ENCODE data around the gene NBEA. TPM values are rescaled to one million over a fixed set of nuclear protein-coding genes. Genes with fewer than 3 reads are reported as not detected.
"Not testable (repeated sequence)": the region's sequence is repeated elsewhere in the genome, so short reads cannot be mapped to it uniquely, and the experiment has no call there.

The NBEA gene
- total RNA-seq, 2 experiments from 2014 or later: 0.12 to 0.23 TPM

DNA sequence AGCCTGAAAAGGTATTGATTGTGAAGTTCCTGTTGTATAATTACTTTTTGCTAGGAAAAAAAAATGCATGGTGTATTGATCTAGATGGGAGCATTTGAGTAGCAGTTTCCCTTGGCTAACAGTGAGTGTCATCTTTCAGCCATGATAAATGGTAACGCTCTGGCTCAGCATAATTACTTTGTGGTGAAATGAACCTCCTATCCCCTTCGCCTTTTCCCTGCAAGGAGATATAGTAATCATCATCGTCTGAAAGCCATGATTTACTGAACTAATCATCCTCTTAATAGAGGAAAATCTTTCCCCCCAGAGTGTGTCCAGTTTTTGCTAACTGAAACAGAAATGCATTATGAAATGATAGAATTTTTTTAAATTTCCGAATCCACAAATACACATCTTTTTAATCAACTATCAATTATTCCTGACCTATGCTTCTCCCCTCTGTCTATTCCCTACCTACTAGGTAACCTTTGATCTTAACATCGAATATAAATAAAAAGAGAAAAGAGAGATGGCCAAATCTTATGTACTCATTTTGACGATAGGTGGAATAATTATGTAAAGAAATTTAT, 445.7 kb downstream of the NBEA start:
- peaks cover 2% of the 10 kb centered on the region for H3K9me3 Mint-ChIP-seq (ENCODE audit: low read depth)
- no peaks in the 10 kb centered on the region for H3K36me3 Mint-ChIP-seq
- no peaks in the 10 kb centered on the region for H3K27me3 Mint-ChIP-seq
- no peaks in the 10 kb centered on the region for H3K4me1 Mint-ChIP-seq
- no peak overlapping the region for H3K27ac Mint-ChIP-seq
- DNase-seq: no peak
- ATAC-seq: no peak
- CTCF ChIA-PET: no interaction called here
- H3K4me3 Mint-ChIP-seq: no peak overlapping the region

DNA sequence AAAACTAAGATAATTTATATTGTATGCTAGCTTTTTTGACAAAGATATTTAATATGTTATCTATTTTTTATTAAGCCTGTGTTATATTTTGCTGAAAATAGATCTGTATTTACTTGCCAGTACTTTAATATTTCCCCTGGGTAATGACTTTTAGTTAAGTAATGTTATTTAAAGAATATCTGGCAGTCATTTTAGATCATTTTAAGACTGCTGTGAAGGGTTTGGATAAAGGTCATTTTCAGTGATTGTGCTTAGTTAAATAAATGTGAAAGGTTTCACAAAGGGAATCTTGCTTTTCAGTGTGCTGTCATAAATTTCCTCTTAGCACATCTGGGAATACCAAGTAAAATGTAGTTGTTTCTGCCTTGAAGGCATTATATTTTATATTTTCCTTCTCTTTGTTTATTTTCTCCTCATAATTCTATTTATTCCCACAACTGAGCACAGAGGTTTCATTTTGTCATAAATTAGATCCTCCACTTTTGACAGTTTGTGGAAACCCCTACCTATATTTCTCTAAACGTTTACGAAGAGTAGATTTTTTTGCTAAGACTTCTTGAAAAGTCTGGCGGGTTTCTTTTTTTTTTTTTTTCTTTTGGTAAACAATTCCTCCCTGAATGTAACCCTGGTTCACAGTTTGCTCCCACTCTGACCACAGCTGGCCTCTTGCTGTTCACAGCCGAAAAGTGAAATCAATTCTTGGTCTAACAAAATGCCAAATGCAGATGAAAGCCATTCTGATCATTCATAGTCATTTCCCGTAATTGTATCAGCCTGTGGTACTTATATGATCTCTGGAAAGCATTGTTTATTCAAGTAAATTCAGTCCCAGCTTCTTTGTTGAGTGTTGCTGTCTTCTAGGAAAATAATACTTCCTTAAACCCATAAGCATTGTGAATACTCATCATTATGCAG, 446.6 kb downstream of the NBEA start:
- H3K27me3 Mint-ChIP-seq: no peaks in the 10 kb centered on the region
- CTCF ChIA-PET: no interaction called here
- no peak overlapping the region for H3K27ac Mint-ChIP-seq
- DNase-seq: no peak
- no peak overlapping the region for H3K4me3 Mint-ChIP-seq
- no peaks in the 10 kb centered on the region for H3K36me3 Mint-ChIP-seq
- peaks cover 2% of the 10 kb centered on the region for H3K9me3 Mint-ChIP-seq (ENCODE audit: low read depth)
- H3K4me1 Mint-ChIP-seq: no peaks in the 10 kb centered on the region
- ATAC-seq: no peak

DNA sequence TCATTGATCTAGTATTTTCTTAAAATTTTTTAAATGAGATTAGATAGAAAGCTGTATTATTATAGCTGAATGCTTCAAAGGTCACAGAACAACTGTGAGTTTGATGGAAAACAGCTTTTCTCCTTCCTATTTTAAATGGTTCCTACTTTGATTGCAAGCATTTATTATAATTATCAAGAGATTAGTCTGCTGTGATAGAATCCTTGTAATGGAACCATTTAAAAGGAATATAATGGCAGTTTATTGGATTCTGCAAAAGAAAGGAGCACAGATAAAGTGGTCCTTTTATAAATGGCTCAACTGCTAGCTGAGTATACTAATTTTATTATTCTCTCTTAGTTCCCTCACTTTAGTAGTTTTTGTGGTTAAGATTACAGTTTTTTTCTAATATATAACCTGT, 447.5 kb downstream of the NBEA start:
- Mint-ChIP-seq H3K27ac (no peak overlapping the region), H3K4me3 (no peak overlapping the region), H3K9me3 (ENCODE audit: low read depth) (peaks cover 2% of the 10 kb centered on the region), H3K27me3 (no peaks in the 10 kb centered on the region), H3K4me1 (no peaks in the 10 kb centered on the region), H3K36me3 (no peaks in the 10 kb centered on the region)
- no peak for ATAC-seq
- CTCF ChIA-PET: no interaction called here
- DNase-seq: no peak

DNA sequence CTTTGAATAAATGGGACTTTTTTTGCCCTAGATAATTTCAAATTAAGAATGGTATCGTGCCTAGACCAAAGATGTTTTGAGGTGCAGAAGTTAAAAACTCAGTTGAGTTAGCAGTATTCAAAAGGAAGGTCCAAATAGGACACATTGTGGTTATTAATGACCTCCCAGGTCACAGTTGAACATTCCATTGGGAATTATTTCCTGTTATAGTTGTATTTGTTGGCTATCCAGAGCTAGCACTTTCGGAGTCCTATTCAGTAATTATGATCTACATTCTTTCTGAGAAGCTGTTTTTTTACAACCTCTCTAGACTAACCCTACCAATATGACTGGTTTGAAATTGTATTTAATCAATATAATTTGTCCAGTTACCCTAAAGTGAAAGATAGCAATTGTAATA, 450.7 kb downstream of the NBEA start:
- Mint-ChIP-seq H3K4me3 (no peak overlapping the region), H3K36me3 (no peaks in the 10 kb centered on the region), H3K9me3 (ENCODE audit: low read depth) (peaks cover 7% of the 10 kb centered on the region), H3K27me3 (no peaks in the 10 kb centered on the region), H3K27ac (no peak overlapping the region), H3K4me1 (no peaks in the 10 kb centered on the region)
- ATAC-seq: no peak
- CTCF ChIA-PET: no interaction called here
- no peak for DNase-seq

DNA sequence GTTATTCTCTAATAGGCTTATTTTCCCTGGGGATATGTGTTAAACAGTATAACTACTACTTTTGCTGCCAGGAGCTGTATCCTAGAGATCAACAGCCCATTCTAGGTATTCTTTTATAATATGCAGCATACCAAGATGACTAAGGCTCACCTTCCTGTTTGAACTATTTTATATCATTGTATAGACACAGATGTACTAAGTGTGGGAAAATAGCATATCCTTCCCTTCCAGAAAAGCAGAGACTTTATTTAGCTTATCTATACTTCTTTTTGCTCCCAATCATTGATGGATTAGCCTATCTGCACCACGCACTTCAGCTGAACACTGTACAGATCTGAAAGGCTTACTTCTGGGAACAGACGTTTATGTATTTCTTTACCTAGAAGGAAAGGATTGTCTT, 451.8 kb downstream of the NBEA start:
- DNase-seq: no peak

DNA sequence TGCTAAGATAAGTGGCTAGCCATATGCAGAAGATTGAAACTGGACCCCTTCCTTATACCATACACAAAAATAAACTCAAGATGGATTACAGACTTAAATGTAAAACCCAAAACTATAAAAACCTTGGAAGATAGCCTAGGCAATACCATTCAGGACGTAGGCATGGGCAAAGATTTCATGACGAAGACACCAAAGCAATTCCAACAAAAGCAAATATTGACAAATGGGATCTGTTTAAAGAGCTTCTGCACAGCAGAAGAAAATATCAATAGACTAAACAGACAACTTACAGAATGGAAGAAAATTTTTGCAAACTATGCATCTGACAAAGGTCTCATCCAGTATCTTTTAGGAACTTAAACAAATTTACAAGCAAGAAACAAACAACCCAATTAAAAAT, 466.2 kb downstream of the NBEA start:
- H3K27ac Mint-ChIP-seq; H3K27me3 Mint-ChIP-seq; H3K4me3 Mint-ChIP-seq; H3K9me3 Mint-ChIP-seq (ENCODE audit: low read depth); H3K36me3 Mint-ChIP-seq; H3K4me1 Mint-ChIP-seq; ATAC-seq; CTCF ChIA-PET; DNase-seq: not testable (repeated sequence)

More for the DNA sequence above, 451.8 kb downstream of the NBEA start:
- Mint-ChIP-seq H3K4me3 (no peak overlapping the region), H3K9me3 (ENCODE audit: low read depth) (peaks cover 9% of the 10 kb centered on the region), H3K27ac (no peak overlapping the region), H3K36me3 (no peaks in the 10 kb centered on the region), H3K27me3 (no peaks in the 10 kb centered on the region), H3K4me1 (no peaks in the 10 kb centered on the region)
- CTCF ChIA-PET: no interaction called here
- ATAC-seq: no peak

DNA sequence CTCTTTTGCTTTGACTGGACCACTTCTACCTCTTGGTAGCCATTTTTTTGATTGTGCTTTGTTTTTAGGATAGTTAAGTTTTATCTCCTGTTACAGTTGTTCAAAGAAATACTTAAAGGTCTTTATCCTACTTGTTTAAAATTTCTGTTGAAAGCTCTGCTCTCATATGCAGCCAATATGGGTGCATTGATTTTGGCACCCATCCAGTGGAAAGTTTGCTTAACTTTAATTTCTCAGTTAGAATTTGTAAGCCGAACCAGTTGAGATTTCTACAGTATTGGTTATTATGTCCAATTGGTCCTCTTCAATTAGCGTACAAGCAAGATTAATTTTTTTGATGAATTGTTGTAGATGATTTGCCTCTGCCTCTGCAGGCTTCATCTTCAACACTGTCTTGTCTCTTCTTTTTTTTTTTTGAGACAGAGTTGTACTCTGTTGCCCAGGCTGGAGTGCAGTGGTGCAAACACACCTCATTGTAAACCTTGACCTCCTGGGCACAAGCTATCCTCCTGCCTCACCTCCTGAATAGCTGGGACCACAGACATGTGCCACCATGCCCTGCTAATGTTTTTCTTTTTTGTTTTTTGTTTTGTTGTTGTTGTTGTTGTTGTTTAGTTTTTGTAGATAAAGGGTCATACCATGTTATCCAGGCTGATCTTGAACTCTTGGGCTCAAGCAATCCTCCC, 469.1 kb downstream of the NBEA start:
- DNase-seq (no peak), ATAC-seq (no peak)
- H3K36me3 Mint-ChIP-seq: no peaks in the 10 kb centered on the region
- H3K9me3 Mint-ChIP-seq (ENCODE audit: low read depth): no peaks in the 10 kb centered on the region
- no peak overlapping the region for H3K27ac Mint-ChIP-seq
- no peaks in the 10 kb centered on the region for H3K27me3 Mint-ChIP-seq
- CTCF ChIA-PET: no interaction called here
- H3K4me1 Mint-ChIP-seq: no peaks in the 10 kb centered on the region
- no peak overlapping the region for H3K4me3 Mint-ChIP-seq

DNA sequence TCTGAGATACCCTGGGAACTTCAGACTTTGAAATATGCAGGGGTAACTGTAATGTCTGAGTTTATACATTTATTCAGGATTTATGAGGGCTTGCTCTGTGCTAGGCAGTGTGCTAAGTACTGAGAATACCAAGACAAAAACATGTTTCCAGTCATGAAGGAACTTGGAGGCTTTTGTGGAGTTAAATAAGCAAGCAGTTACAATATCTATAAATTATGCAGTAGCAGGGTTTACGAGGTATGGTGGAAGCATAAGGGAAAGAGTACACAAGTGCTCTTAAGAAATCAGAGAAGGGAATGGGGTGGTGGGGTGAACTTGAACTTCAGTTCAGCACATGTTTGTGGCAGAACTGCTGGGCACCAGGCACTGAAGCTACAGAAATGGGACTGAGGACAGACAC, 506.4 kb downstream of the NBEA start:
- Mint-ChIP-seq H3K27ac (no peak overlapping the region), H3K27me3 (no peaks in the 10 kb centered on the region), H3K4me3 (no peak overlapping the region), H3K36me3 (no peaks in the 10 kb centered on the region), H3K9me3 (ENCODE audit: low read depth) (peaks cover 7% of the 10 kb centered on the region), H3K4me1 (no peaks in the 10 kb centered on the region)
- DNase-seq (no peak), ATAC-seq (no peak)
- CTCF ChIA-PET: no interaction called here

DNA sequence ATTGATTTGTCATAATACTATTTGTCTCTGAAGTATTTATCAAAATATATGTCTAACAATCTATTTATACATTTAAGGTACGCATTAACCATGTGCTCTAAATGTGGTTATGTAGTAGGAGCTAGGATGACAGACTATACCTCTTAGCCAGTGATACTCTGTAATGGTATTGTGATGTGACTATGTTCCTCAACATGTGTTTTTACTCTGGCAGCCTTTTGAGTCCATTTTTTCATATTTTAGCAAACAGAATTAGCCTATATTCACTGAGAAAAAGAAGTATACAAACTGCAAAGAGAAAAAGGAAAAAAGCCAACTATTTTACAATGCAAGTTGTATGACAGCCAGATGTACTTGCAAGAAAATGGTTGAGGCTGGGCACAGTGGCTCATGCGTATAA, 507.8 kb downstream of the NBEA start:
- H3K27ac Mint-ChIP-seq: no peak overlapping the region
- DNase-seq (no peak), ATAC-seq (no peak)
- no peaks in the 10 kb centered on the region for H3K27me3 Mint-ChIP-seq
- H3K4me3 Mint-ChIP-seq: no peak overlapping the region
- H3K9me3 Mint-ChIP-seq (ENCODE audit: low read depth): peaks cover 7% of the 10 kb centered on the region
- no peaks in the 10 kb centered on the region for H3K4me1 Mint-ChIP-seq
- H3K36me3 Mint-ChIP-seq: no peaks in the 10 kb centered on the region
- CTCF ChIA-PET: no interaction called here

DNA sequence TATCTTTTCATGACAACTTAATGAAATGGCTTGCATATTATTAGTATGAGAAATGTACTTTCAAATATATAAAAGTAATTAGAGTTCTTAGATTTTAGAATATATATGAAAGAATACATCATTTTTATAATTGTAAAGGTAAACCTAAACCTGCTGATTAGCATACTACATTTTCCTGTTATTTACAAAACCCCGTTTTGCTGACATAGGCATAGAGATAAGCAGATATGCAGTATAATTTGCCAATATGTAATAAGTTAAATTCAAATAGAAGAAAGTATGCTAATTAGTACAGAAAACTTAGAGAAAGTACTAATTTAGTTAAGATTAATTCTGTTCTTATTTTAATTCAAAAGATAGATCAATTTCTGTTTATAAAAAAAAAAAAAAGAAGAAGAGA, 513.0 kb downstream of the NBEA start:
- H3K27me3 Mint-ChIP-seq: no peaks in the 10 kb centered on the region
- ATAC-seq (no peak), DNase-seq (no peak)
- H3K36me3 Mint-ChIP-seq: no peaks in the 10 kb centered on the region
- CTCF ChIA-PET: no interaction called here
- no peak overlapping the region for H3K4me3 Mint-ChIP-seq
- H3K9me3 Mint-ChIP-seq (ENCODE audit: low read depth): peaks cover 4% of the 10 kb centered on the region
- no peaks in the 10 kb centered on the region for H3K4me1 Mint-ChIP-seq
- H3K27ac Mint-ChIP-seq: no peak overlapping the region

DNA sequence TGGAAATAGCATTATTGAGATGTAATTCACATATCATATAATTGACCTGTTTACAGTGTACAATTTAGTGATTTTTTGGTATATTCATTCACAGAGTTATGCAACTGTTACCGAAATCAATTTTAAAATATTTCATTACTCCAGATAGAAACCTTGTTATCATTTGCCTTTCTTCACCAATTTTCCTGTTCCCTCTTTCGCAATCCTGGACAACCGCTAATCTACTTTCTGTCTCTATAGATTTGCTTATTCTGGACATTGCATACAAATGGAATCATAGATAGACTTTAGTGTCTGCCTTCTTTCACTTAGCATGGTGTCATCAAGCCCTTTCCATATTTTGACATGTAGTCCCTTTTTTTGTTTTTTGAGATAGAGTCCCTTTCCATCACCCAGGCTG, 515.2 kb downstream of the NBEA start:
- Mint-ChIP-seq H3K36me3 (no peaks in the 10 kb centered on the region), H3K27ac (no peak overlapping the region), H3K9me3 (ENCODE audit: low read depth) (peaks cover 2% of the 10 kb centered on the region), H3K4me1 (no peaks in the 10 kb centered on the region), H3K27me3 (no peaks in the 10 kb centered on the region), H3K4me3 (no peak overlapping the region)
- CTCF ChIA-PET: no interaction called here
- DNase-seq (no peak), ATAC-seq (no peak)

DNA sequence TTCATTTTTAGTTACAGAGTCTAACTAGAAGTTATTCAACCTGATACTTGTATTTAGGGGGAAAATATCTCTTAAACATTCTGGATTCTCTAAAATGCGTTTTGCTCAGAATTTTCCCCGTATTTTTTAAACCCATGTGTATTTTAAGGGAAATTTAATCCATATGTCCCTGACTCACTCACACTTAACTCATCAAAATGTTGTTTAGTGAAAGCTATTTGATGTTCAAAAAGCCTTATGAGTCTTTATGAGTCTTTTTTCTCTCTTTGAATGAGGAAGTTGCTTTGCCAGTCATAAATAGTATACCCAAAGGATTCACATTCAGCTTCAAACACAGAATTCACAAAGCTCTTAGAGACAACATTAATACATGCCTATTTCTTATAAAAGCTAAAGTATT, 518.0 kb downstream of the NBEA start:
- Mint-ChIP-seq H3K27ac (no peak overlapping the region), H3K9me3 (ENCODE audit: low read depth) (peaks cover 2% of the 10 kb centered on the region), H3K36me3 (no peaks in the 10 kb centered on the region), H3K27me3 (no peaks in the 10 kb centered on the region), H3K4me1 (no peaks in the 10 kb centered on the region), H3K4me3 (no peak overlapping the region)
- CTCF ChIA-PET: interaction anchor here (0.6 kb wide), 1 partner anchor 226 kb away, joined by 3 read pairs; no protein-coding TSS in a partner anchor
- ATAC-seq: no peak
- no peak for DNase-seq

DNA sequence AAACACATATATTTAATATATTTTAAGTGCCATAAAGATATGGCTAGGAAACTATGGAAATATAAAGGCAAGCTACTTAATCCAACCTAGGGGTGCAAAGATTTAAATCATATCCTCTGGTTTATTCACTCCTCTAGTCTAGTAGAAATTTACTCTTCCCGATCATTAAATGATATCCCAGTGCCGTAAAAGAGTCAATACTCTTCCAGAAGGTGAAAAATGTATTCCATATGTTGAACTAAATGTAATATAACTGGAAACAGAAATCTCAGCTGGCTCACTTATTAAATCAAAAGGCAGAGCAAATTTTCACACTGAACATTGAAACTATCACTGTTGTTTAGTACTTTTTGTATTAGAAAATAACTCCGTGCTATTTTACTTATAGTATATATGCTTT, 523.3 kb downstream of the NBEA start:
- Mint-ChIP-seq H3K9me3 (ENCODE audit: low read depth) (peaks cover 2% of the 10 kb centered on the region), H3K36me3 (no peaks in the 10 kb centered on the region), H3K4me3 (no peak overlapping the region), H3K27me3 (peaks cover 12% of the 10 kb centered on the region), H3K4me1 (no peaks in the 10 kb centered on the region), H3K27ac (no peak overlapping the region)
- DNase-seq: no peak
- no peak for ATAC-seq
- CTCF ChIA-PET: no interaction called here

DNA sequence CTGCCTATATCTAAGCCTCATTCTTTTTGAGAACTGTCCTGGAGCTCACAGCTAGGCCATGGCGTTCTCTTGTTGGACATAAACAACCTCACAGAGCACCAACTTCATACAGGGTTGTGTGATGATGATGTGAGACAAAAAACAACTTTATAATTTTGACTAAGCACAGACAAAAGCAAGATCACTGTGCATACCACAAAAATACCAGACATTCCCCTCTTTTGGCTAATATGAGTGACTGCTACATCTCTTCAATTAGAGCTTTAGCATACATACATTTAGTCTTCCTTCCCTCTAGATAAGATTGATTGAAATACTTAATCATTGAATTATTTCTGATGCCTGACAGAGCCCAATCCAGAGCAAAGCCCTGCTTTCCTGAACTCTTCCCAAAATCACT, 526.1 kb downstream of the NBEA start:
- Mint-ChIP-seq H3K27ac (no peak overlapping the region), H3K9me3 (ENCODE audit: low read depth) (peaks cover 6% of the 10 kb centered on the region), H3K36me3 (peaks cover 2% of the 10 kb centered on the region), H3K4me1 (no peaks in the 10 kb centered on the region), H3K27me3 (peaks cover 35% of the 10 kb centered on the region), H3K4me3 (no peak overlapping the region)
- CTCF ChIA-PET: no interaction called here
- no peak for ATAC-seq
- DNase-seq: no peak
